GM18867 (cell line): ENCODE data around the gene EYA3.

Source experiments
- ATAC-seq: cut with Tn5 transposase; IDR thresholded peaks from one replicate; pipeline ENCODE4 v1.9.1; 2021; ENCODE audit warnings: mild to moderate bottlenecking, moderate library complexity; ENCODE audit not compliant: unreplicated experiment

The EYA3 gene

DNA sequence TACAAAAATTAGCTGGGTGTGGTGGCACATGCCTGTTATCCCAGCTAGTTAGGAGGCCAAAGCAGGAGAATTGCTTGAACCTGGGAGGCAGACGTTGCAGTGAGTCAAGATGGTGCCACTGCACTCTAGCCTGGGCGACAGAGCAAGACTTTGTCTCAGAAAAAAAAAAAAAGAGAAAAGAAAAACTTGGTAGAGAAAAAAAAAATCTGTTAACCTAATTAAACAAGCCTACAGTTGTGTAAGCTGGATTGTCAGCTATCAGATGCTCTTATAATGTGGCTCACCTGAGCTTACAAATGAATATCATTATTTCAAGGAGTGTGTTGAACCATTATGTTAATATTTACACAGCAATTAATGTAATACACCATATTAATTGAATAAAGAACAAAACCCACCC lies 26.4 kb upstream of the EYA3 start:
- ATAC-seq = no peak

GRCh38 chr1:28113242-28113572 lies 24.8 kb upstream of the EYA3 start:
- no peak for ATAC-seq

GRCh38 chr1:28112388-28113241 lies 24.2 kb upstream of the EYA3 start:
- ATAC-seq = no peak

DNA sequence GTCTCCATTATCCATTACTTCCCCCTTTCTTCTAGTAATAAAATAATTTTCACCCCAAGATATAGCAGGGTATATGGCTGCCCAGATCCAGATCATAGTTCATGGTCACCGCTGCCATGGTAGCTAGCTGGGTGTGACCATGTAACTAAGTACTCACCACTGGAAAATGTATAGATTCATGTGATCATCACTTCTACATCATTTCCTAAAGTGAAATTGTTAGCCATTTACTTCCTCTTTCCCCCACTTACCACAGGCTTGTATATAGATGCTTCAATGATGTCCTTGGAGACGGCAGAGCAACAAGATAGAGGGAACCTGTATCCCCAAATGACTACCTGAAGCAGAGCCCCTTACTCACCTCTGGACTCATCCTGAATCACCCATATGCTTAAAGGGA lies 22.7 kb upstream of the EYA3 start:
- ATAC-seq = peak; percentile 46

GRCh38 chr1:28110555-28110954 lies 22.1 kb upstream of the EYA3 start:
- no peak for ATAC-seq

- no peak for ATAC-seq
Measured at GRCh38 chr1:28109639-28110038, 21.2 kb upstream of the EYA3 start.

GRCh38 chr1:28108001-28108400 lies 19.6 kb upstream of the EYA3 start:
- ATAC-seq = no peak

DNA sequence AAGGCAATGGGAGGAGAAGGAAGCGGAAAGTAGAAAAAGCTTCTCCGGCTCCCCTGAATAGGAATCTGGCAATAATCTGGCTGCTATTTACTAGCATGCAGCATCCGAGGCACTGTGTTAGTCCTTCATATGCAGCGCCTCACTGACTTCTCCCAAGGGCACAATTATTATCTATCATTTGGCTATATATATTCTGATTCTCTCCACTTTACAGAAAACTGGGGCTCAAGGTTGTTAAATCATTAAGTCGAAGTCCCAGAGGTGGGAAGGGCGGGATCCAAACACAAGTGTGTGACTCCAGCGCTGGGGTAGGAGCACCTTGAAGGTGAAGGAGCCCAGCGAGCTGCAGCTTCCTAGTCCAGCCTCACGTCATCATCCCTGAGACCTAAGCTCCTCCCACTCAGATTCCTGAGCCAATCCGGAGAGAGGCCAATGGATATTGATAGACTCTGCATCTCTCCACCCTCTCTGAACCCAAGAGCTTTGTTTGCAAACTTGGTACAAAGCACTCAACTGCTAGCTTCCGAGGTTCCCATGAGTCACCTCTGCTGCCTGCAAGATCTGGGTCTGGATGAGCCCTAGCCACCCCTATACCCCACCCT lies 16.6 kb upstream of the EYA3 start:
- ATAC-seq = no peak

DNA sequence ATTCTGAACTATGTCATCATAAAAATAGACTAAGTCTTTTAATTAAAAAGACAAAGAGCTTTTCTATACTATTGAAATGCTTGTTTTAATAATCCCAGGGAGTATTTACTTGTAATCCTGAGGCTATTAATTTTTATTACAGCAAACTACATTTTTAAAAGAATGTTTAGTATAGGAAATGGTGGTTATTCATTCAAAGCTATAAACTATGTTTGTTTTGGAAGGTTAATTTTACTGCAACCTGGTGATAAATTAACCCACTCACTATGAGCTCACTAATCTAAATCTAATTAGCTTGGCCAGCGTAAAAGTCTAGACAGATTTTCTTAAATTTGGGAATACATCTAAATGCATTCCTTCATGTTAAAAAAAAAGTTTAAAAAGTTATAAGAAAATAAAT lies 13.8 kb upstream of the EYA3 start:
- ATAC-seq = no peak

- no peak for ATAC-seq
Measured at GRCh38 chr1:28099050-28099769, 10.8 kb upstream of the EYA3 start.

DNA sequence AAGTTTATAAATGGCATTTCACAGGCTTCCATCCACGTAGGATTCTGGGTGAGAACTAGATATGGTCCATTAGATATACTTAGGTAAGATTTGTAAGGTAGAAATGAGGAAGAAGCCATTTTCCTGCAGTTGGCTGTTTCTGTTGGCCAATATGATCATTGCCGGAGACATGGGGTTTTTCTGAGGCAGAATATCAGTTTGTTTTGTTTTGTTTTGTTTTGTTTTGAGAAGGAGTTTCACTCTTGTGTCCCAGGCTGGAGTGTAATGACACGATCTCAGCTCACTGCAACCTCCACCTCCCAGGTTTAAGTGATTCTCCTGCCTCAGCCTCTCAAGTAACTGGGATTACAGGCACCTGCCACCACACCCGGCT lies 8.7 kb upstream of the EYA3 start:
- ATAC-seq = no peak

GRCh38 chr1:28096210-28097099 lies 8.0 kb upstream of the EYA3 start:
- no peak for ATAC-seq

DNA sequence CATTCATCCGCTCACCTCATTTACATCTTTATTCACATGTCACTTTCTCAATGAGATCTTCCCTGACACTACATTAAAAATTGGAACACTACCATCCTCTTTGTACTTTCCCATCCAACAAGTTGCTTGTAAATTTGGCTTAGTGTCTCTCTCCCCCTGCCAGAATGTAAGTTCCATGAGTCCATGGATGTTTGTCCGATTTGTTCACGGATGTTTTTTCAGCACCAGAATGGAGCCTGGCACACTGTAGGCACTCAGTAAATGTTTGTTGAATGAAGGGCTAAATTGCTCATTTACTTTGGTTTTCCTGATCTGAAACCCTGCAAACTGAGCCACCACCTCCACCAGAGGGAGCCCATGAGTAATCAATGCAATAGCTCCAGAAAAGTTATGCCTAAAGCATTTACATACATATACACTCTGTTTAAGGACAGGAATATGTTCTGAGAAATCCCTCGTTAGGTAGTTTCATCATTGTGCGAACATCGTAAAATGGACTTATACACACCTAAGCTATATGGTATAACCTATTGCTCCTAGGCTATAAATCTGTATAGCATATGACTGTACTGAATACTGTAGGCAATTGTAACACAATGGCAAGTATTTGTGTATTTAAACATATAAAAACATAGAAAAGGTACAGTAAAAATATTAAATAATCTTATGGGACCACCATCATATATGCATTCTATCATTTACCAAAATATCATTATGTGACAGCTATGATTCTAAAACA lies 2.8 kb upstream of the EYA3 start:
- no peak for ATAC-seq

DNA sequence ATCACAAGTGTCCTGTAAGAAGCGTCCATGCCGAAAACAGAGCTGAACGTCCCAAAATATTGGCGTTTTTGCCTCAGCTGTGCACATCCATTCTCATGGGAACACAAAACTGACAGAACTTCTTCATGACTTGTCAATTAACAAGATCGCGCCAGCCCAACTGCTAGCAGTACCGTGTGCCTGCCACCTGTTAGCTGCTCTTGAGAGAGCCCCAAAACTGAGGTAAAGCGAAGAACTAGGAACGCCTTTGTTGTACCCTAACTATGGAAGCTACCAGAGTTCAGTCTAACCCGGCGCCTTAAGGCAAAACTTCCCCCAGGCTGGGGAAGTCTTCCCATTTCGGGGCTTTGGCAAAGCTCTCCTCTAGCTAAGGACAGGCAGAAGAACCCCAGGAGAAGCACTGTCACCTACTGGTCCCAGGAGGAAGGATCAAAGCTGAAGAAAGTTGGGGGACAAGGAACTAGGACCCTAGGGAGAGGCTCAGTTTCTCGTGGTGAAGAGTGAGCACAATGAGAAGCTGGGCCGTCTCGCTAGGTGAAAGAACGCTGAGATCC lies 719 bp downstream of the EYA3 start:
- no peak for ATAC-seq

GRCh38 chr1:28086651-28087050 lies 1.8 kb downstream of the EYA3 start:
- ATAC-seq = no peak

DNA sequence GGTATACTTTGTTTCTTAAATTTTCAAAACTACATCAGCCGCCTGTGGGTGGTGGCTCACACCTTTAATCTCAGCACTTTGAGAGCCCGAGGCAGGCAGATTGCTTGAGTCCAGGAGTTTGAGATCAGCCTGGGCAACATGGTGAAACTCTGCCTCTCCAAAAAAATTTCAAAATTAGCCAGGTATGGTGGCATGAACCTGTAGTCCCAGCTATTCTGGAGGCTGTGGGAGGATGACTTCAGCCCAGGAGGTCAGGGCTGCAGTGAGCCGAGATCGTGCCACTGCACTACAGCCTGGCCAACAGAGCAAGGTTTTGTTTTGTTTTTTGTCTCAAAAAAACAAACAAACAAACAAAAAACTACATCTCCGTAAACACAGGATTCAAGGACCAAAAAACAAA lies 3.3 kb downstream of the EYA3 start:
- ATAC-seq = no peak

DNA sequence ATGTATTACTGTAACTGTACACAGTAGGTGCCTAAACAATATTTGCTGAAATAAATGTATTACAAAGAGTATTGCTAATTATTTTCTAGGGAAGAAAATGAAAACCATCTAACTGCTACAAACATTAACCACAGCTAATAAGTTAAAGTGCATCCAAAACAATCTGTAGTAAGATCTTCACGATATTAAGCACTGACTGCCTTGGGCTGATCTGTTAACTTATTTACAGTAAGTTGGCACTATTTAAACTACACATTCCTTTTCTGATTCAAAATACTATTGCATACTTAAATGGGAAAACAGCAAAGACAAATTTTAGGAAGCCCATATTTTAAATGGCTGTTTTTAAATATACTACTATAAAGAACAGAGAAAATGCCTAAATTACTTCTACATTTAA lies 4.5 kb downstream of the EYA3 start:
- no peak for ATAC-seq

DNA sequence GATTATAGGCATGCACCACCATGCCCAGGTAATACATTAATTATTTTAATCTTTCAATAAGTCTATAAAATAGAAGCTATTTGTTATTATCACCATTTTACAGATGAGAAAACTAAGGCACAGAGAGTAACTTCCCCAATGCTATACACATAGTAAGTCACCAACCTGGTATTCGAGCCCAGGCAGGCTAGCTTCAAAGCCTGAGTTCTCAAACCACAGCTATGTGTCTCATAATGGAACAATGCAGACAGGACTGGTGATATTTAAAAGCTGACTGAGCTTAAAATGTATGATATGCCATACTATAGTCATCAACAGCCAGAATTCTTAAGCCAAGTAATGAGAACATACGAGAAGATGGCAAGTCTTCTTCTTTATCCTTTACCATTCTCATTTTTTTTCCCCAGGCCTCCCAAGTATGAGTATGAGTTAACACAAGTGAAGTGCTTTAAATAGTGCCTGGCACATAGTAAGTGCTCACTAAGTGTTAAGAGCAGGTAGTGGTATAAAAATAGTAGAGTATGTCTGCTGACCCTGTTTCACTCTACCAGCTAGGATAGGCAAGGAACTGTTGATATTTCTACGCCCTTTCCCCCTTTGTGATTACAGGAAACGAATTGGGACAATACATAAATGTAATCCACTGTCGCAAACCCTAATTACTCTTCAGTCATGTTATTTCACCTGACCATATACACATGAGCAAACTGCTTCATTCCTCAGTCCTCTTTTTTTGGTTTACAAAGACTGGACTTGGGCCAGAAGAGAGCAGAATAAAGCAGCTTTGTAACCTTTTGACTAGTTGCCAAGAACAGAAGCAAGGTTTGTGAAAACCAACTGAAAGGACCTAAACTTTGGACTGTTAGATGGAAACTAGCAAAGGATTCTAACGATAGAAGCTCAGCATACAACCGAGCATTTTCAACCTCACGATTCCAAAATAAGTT lies 9.5 kb downstream of the EYA3 start:
- ATAC-seq = no peak

- no peak for ATAC-seq
Measured at GRCh38 chr1:28078262-28078661, 10.1 kb downstream of the EYA3 start.
